Glutamatergic neuron (in vitro differentiated cells): ENCODE data around the gene SNX14. TPM values are rescaled to one million over a fixed set of nuclear protein-coding genes. Genes with fewer than 3 reads are reported as not detected.

Source experiments
- total RNA-seq: library from RNA; stranded (reverse); fragmentation: NEBNext Ultra II Directional; extraction: Animal tissue kit (Norgen Biotek cat#: 25700); gene quantifications from one replicate; pipeline ENCODE4 v1.2.1, GENCODE V29; 2021; ENCODE audit not compliant: unreplicated experiment

The SNX14 gene
- total RNA-seq, 1 donor from 2014 or later = 73.6 TPM

Other genes with a start within 250 kb of the SNX14 start
- gene NT5E, start 143.8 kb downstream of the SNX14 start, total RNA-seq = 0.29 TPM
- gene SYNCRIP, start 49.0 kb upstream of the SNX14 start, total RNA-seq = 93.6 TPM